Activated CD8-positive, alpha-beta memory T cell treated with anti-CD3 and anti-CD28 coated beads for 48 hours (primary cell): Measurements from ENCODE around the gene MACROD1.
"Not testable (repeated sequence)": the region's sequence is repeated elsewhere in the genome, so short reads cannot be mapped to it uniquely, and the experiment has no call there.

Experiments
- DNase-seq, 3 experiments: peaks; one replicate each; pipeline ENCODE4 v3.0.0-alpha.2; 2020; ENCODE audit warnings: low read depth in 2 of 3, low spot score in 2 of 3

MACROD1 gene

GRCh38 chr11:64185693-64186491, 20.0 kb upstream of the MACROD1 start, which contains the start of gene STIP1:
STIP1 (plus strand) TSS chr11:64186171; CDS start chr11:64186262, 91 bp downstream.
- peak; percentile 89 to 97 (median 96) for DNase-seq

- DNase-seq: peak in 1 of 3 experiments; percentile 16
Measured at GRCh38 chr11:64185175-64185692, 19.3 kb upstream of the MACROD1 start.

- no peak for DNase-seq
Measured at GRCh38 chr11:64183890-64184289, 18.0 kb upstream of the MACROD1 start.

GRCh38 chr11:64181506-64182411, 15.8 kb upstream of the MACROD1 start:
- DNase-seq: no peak

GRCh38 chr11:64180891-64181290, 15.0 kb upstream of the MACROD1 start:
- DNase-seq: no peak

- DNase-seq: no peak
Measured at GRCh38 chr11:64178951-64179639, 13.2 kb upstream of the MACROD1 start.

GRCh38 chr11:64178203-64178602, 12.3 kb upstream of the MACROD1 start:
- DNase-seq: no peak

- DNase-seq: no peak
Measured at GRCh38 chr11:64176751-64177150, 10.8 kb upstream of the MACROD1 start.

- no peak for DNase-seq
Measured at GRCh38 chr11:64173616-64174355, 7.9 kb upstream of the MACROD1 start.

- no peak for DNase-seq
Measured at GRCh38 chr11:64170419-64170818, 4.5 kb upstream of the MACROD1 start.

- no peak for DNase-seq
Measured at GRCh38 chr11:64165481-64165841, 452 bp downstream of the MACROD1 start.

- DNase-seq: no peak
Measured at GRCh38 chr11:64164392-64165312, 1.3 kb downstream of the MACROD1 start.

GRCh38 chr11:64163951-64164350, 2.0 kb downstream of the MACROD1 start:
- no peak for DNase-seq

GRCh38 chr11:64162769-64163168, 3.1 kb downstream of the MACROD1 start:
- not testable (repeated sequence) for DNase-seq

GRCh38 chr11:64161037-64161436, 4.9 kb downstream of the MACROD1 start:
- DNase-seq: no peak

- no peak for DNase-seq
Measured at GRCh38 chr11:64157631-64158394, 8.1 kb downstream of the MACROD1 start.

- DNase-seq: no peak
Measured at GRCh38 chr11:64156235-64157011, 9.5 kb downstream of the MACROD1 start.

- no peak for DNase-seq
Measured at GRCh38 chr11:64153812-64154211, 12.1 kb downstream of the MACROD1 start.
